ENCODE measurements around the gene C5orf52. TPM values are rescaled to one million over a fixed set of nuclear protein-coding genes. Genes with fewer than 3 reads are reported as not detected.

C5orf52 gene
- polyA plus RNA-seq, 2 of the 4 experiments (the other 2 are of a cell fraction), result not detected

- TF ChIP-seq ZFP36 (IDR thresholded peaks at IDR 0.05; ENCODE audit: borderline replicate concordance, partially characterized antibody), result no peak
- TF ChIP-seq HOXB5 (CRISPR knock-in tag; IDR thresholded peaks at IDR 0.05), result no peak
Measured at GRCh38 chr5:157624144-157624543, 47.2 kb upstream of the C5orf52 start (continued).

- ATAC-seq (no peak), DNase-seq (ENCODE audit: low read depth in 1 of 2, low spot score in 1 of 2) (no peak), FAIRE-seq (no peak)
- TF ChIP-seq RFX5 (IDR thresholded peaks at IDR 0.05) (no peak), MAX (IDR thresholded peaks at IDR 0.05) (no peak), NR3C1 (IDR thresholded peaks at IDR 0.05) (no peak), NFE2L2 (conservative IDR thresholded peaks at IDR 0.05; ENCODE audit: low read length) (no peak), CBX8 (IDR thresholded peaks at IDR 0.05) (no peak), FOSB (CRISPR knock-in tag; IDR thresholded peaks at IDR 0.05) (no peak), JUNB (IDR thresholded peaks at IDR 0.05) (no peak), HOXA7 (CRISPR knock-in tag; IDR thresholded peaks at IDR 0.05) (no peak), CBX2 (IDR thresholded peaks at IDR 0.05; ENCODE audit: borderline replicate concordance, low read depth) (no peak), ELK1 (IDR thresholded peaks at IDR 0.05; ENCODE audit: low read depth, low read length) (no peak), HMGXB4 (CRISPR knock-in tag; IDR thresholded peaks at IDR 0.05; ENCODE audit: borderline replicate concordance) (no peak), MAZ (IDR thresholded peaks at IDR 0.05; ENCODE audit: borderline replicate concordance, low read depth, low read length) (no peak), CEBPB (IDR thresholded peaks at IDR 0.05) (no peak), FOXS1 (CRISPR knock-in tag; IDR thresholded peaks at IDR 0.05) (no peak), EHMT2 (IDR thresholded peaks at IDR 0.05; ENCODE audit: low read depth) (no peak), RAD21 (conservative IDR thresholded peaks at IDR 0.05 in 1 of 2, IDR thresholded peaks at IDR 0.05 in 1 of 2) (no peak), TFCP2L1 (CRISPR knock-in tag; IDR thresholded peaks at IDR 0.05) (no peak)
- H3K4me2 ChIP-seq, result no peak overlapping the region
- 90% methylated on average over 6 of the region's 6 CpGs for WGBS (ENCODE audit: missing lambda C conversion rate)
- no peak overlapping the region for H3K27ac ChIP-seq
- CTCF ChIA-PET, result no interaction called here
- H3K9me3 ChIP-seq, result 0 out of 3 replicates have a peak, but pooled peaks cover 6% of the 10 kb centered on the region
- POLR2A ChIA-PET, result no interaction called here
- no peaks in the 10 kb centered on the region for H3K4me1 ChIP-seq
- no peak overlapping the region for H3K4me3 ChIP-seq
Measured at GRCh38 chr5:157626831-157627230, 44.5 kb upstream of the C5orf52 start.

GRCh38 chr5:157630341-157630740 lies 41.0 kb upstream of the C5orf52 start:
- ATAC-seq, result no peak
- H3K9me3 ChIP-seq, result 0 out of 3 replicates have a peak, but pooled peaks cover 6% of the 10 kb centered on the region
- CTCF ChIA-PET, result interaction anchor here (0.7 to 1.6 kb wide), 4 partner anchors 23 to 126 kb away, joined by 3 read pairs; no protein-coding TSS in a partner anchor
- H3K27ac ChIP-seq, result no peak overlapping the region
- no peak for DNase-seq (ENCODE audit: low read depth in 1 of 2, low spot score in 1 of 2)
- no peak overlapping the region for H3K4me3 ChIP-seq
- POLR2A ChIA-PET, result no interaction called here
- H3K4me2 ChIP-seq, result no peak overlapping the region
- FAIRE-seq, result peak; percentile 54
- WGBS (ENCODE audit: missing lambda C conversion rate), result 92% methylated on average over 2 of the region's 2 CpGs
- no peak for TF ChIP-seq CHD2 (IDR thresholded peaks at IDR 0.05; ENCODE audit: low read length, partially characterized antibody)
- TF ChIP-seq USF2 (IDR thresholded peaks at IDR 0.05), result no peak
- TF ChIP-seq HES2 (IDR thresholded peaks at IDR 0.05), result no peak
- no peak for TF ChIP-seq E2F6 (IDR thresholded peaks at IDR 0.05; ENCODE audit: borderline replicate concordance, low read depth)
- no peak for TF ChIP-seq POLR2A (IDR thresholded peaks at IDR 0.05; ENCODE audit: low read length)
- no peak for TF ChIP-seq ZNF302 (CRISPR knock-in tag; IDR thresholded peaks at IDR 0.05)
- H3K4me1 ChIP-seq, result no peaks in the 10 kb centered on the region

All from A549 (cell line).